GM21528 (cell line): ENCODE measurements around the gene USP12.

Experiments
- ATAC-seq: cut with Tn5 transposase; IDR thresholded peaks from one replicate; pipeline ENCODE4 v1.9.1; 2021; ENCODE audit warnings: mild to moderate bottlenecking, moderate library complexity; ENCODE audit not compliant: unreplicated experiment, low FRiP score

The USP12 gene

GRCh38 chr13:27043013-27043412 is 128.6 kb downstream of the USP12 start:
- no peak for ATAC-seq

GRCh38 chr13:27041341-27041740 is 130.3 kb downstream of the USP12 start:
- ATAC-seq: no peak

- no peak for ATAC-seq
Observed at GRCh38 chr13:27040826-27041108, 130.8 kb downstream of the USP12 start.

GRCh38 chr13:27039171-27039701 is 132.4 kb downstream of the USP12 start:
- ATAC-seq: no peak

- no peak for ATAC-seq
Observed at GRCh38 chr13:27038323-27038722, 133.3 kb downstream of the USP12 start.

GRCh38 chr13:27037571-27037970 is 134.0 kb downstream of the USP12 start:
- no peak for ATAC-seq

GRCh38 chr13:27037171-27037570 is 134.4 kb downstream of the USP12 start:
- ATAC-seq: no peak

GRCh38 chr13:27036236-27036981 is 135.2 kb downstream of the USP12 start:
- no peak for ATAC-seq

- ATAC-seq: no peak
Observed at GRCh38 chr13:27035892-27036235, 135.7 kb downstream of the USP12 start.

GRCh38 chr13:27034678-27035111 is 136.9 kb downstream of the USP12 start:
- no peak for ATAC-seq

GRCh38 chr13:27028683-27029480 is 142.7 kb downstream of the USP12 start:
- ATAC-seq: no peak

- ATAC-seq: no peak
Observed at GRCh38 chr13:27027086-27027667, 144.4 kb downstream of the USP12 start.

- no peak for ATAC-seq
Observed at GRCh38 chr13:27026396-27026795, 145.2 kb downstream of the USP12 start.

- ATAC-seq: no peak
Observed at GRCh38 chr13:27024776-27025492, 146.7 kb downstream of the USP12 start.

- ATAC-seq: no peak
Observed at GRCh38 chr13:27024074-27024461, 147.5 kb downstream of the USP12 start.

- no peak for ATAC-seq
Observed at GRCh38 chr13:27023385-27024073, 148.1 kb downstream of the USP12 start.

- ATAC-seq: no peak
Observed at GRCh38 chr13:27022571-27023311, 148.9 kb downstream of the USP12 start.

GRCh38 chr13:27020415-27020814 is 151.2 kb downstream of the USP12 start:
- no peak for ATAC-seq

- no peak for ATAC-seq
Observed at GRCh38 chr13:27018882-27019281, 152.7 kb downstream of the USP12 start.
